HEK293 (cell line): ENCODE results near the gene MMRN2.
A peak's percentile ranks its signal among the peaks of the same experiment; 100 is the strongest.
"Not testable (repeated sequence)": the region's sequence is repeated elsewhere in the genome, so short reads cannot be mapped to it uniquely, and the experiment has no call there.

Source experiments
- CTCF ChIA-PET: fragments of 350-600 bp; formaldehyde crosslinking; extraction: SDS; loops from one replicate; lab custom pipeline; 2021; ENCODE audit warnings: antibody characterized with exemption; lab: Yijun Ruan, JAX
- POLR2A ChIA-PET: fragments of 300-600 bp; formaldehyde crosslinking; extraction: SDS; loops from one replicate; lab custom pipeline; 2020; ENCODE audit warnings: antibody characterized with exemption, inconsistent platforms; lab: Yijun Ruan, JAX
- H3K27ac ChIP-seq: fragments of 200-500 bp; sonication (Bioruptor generic); 2 replicates; pipeline ENCODE4 v1.5.1; 2014; ENCODE audit warnings: low read depth, low read length, control low read depth, inconsistent platforms; ENCODE audit errors: extremely low read depth
- H3K36me3 ChIP-seq, 2 experiments: fragments of 200-500 bp in 1 of 2; sonication (Bioruptor generic) in 1 of 2; 1 replicate in 1 of 2; 2 replicates in 1 of 2; pipeline ENCODE4 v1.5.1; 2014 to 2017; ENCODE audit warnings: inconsistent platforms in 2 of 2, low read length in 2 of 2; ENCODE audit not compliant: control insufficient read depth in 2 of 2, insufficient read depth in 1 of 2
- H3K4me1 ChIP-seq: fragments of 200-500 bp; sonication (Bioruptor generic); 2 replicates; pipeline ENCODE4 v1.5.1; 2014; ENCODE audit warnings: mild to moderate bottlenecking, low read length, inconsistent platforms; ENCODE audit not compliant: control insufficient read depth, insufficient read depth
- H3K4me3 ChIP-seq: 2 replicates; pipeline ENCODE4 v1.5.1; 2011; ENCODE audit warnings: low read depth, mild to moderate bottlenecking, control low read depth, low read length, moderate library complexity
- H3K9me3 ChIP-seq: fragments of 200-500 bp; sonication (Bioruptor generic); 2 replicates; pipeline ENCODE4 v1.5.1; 2014; ENCODE audit warnings: low read depth, low read length, inconsistent platforms; ENCODE audit not compliant: control insufficient read depth, insufficient read depth
- ATF2 ChIP-seq: fragments of 450-650 bp; formaldehyde crosslinking; IDR thresholded peaks from 2 replicates; pipeline ENCODE4 v1.5.1; 2016; ENCODE audit warnings: missing biosample characterization, missing genetic modification characterization, low read depth
- KLF1 ChIP-seq: fragments of 450-650 bp; formaldehyde crosslinking; IDR thresholded peaks from 2 replicates; pipeline ENCODE4 v1.5.1; 2016; ENCODE audit warnings: missing biosample characterization, missing genetic modification characterization
- KLF8 ChIP-seq: fragments of 450-650 bp; formaldehyde crosslinking; IDR thresholded peaks from 2 replicates; pipeline ENCODE4 v1.5.1; 2016; ENCODE audit warnings: missing biosample characterization, missing genetic modification characterization
- KLF9 ChIP-seq: fragments of 450-650 bp; formaldehyde crosslinking; IDR thresholded peaks from 2 replicates; pipeline ENCODE4 v1.5.1; 2016; ENCODE audit warnings: missing biosample characterization, missing genetic modification characterization, low read depth
- MZF1 ChIP-seq: fragments of 450-650 bp; formaldehyde crosslinking; IDR thresholded peaks from 2 replicates; pipeline ENCODE4 v1.5.1; 2017; ENCODE audit warnings: missing biosample characterization, missing genetic modification characterization, borderline replicate concordance
- PRDM10 ChIP-seq: fragments of 450-650 bp; formaldehyde crosslinking; IDR thresholded peaks from 2 replicates; pipeline ENCODE4 v1.5.1; 2016; ENCODE audit warnings: missing biosample characterization, missing genetic modification characterization
- SCRT1 ChIP-seq: fragments of 450-650 bp; formaldehyde crosslinking; IDR thresholded peaks from 2 replicates; pipeline ENCODE4 v1.5.1; 2016; ENCODE audit warnings: missing biosample characterization, missing genetic modification characterization, borderline replicate concordance
- SCRT2 ChIP-seq: fragments of 450-650 bp; formaldehyde crosslinking; IDR thresholded peaks from 2 replicates; pipeline ENCODE4 v1.5.1; 2016; ENCODE audit warnings: missing biosample characterization, missing genetic modification characterization
- ZBTB17 ChIP-seq: fragments of 450-650 bp; formaldehyde crosslinking; IDR thresholded peaks from 2 replicates; pipeline ENCODE4 v1.5.1; 2016; ENCODE audit warnings: missing biosample characterization, missing genetic modification characterization
- ZNF223 ChIP-seq: fragments of 450-650 bp; formaldehyde crosslinking; IDR thresholded peaks from 2 replicates; pipeline ENCODE4 v1.5.1; 2016; ENCODE audit warnings: missing biosample characterization, missing genetic modification characterization
- ZNF335 ChIP-seq: fragments of 450-650 bp; formaldehyde crosslinking; conservative IDR thresholded peaks from 2 replicates; pipeline ENCODE4 v1.5.1; 2016; ENCODE audit warnings: missing biosample characterization, missing genetic modification characterization
- ZNF341 ChIP-seq: fragments of 450-650 bp; formaldehyde crosslinking; IDR thresholded peaks from 2 replicates; pipeline ENCODE4; 2016; ENCODE audit warnings: low read depth, missing biosample characterization, missing genetic modification characterization
- ZNF398 ChIP-seq: fragments of 450-650 bp; formaldehyde crosslinking; IDR thresholded peaks from 2 replicates; pipeline ENCODE4 v1.5.1; 2017; ENCODE audit warnings: missing biosample characterization, missing genetic modification characterization
- ZNF404 ChIP-seq: fragments of 450-650 bp; formaldehyde crosslinking; IDR thresholded peaks from 2 replicates; pipeline ENCODE4 v1.5.1; 2017; ENCODE audit warnings: missing biosample characterization, missing genetic modification characterization
- ZNF664 ChIP-seq: fragments of 450-650 bp; formaldehyde crosslinking; IDR thresholded peaks from 2 replicates; pipeline ENCODE4 v1.5.1; 2016; ENCODE audit warnings: missing biosample characterization, missing genetic modification characterization
- ZNF837 ChIP-seq: fragments of 450-650 bp; formaldehyde crosslinking; IDR thresholded peaks from 2 replicates; pipeline ENCODE4 v1.5.1; 2016; ENCODE audit warnings: missing biosample characterization, missing genetic modification characterization
- TF ChIP-seq, protein P1 (sequence below): fragments of 450-650 bp; formaldehyde crosslinking; conservative IDR thresholded peaks from 2 replicates; pipeline ENCODE4 v1.5.1; 2016; ENCODE audit warnings: low read depth, missing biosample characterization, missing genetic modification characterization

The MMRN2 gene

DNA sequence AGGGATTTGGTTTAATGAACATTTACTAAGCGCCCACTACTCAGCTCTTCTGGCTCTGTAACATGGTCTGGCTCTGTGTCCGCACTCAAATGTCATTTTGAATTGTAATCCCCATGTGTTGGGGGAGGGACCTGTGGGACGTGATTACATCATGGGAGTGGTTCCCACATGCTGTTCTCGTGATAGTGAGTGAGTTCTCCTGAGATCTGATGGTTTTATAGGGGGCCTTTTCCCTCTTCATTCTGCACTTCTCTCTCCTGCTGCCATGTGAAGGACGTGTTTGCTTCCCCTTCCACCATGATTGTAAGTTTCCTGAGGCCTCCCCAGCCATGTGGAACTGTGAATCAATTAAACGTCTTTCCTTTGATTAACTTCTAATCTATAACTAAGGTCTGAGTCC is 23.6 kb upstream of the MMRN2 start:
- H3K36me3 ChIP-seq, H3K4me3 ChIP-seq, CTCF ChIA-PET, POLR2A ChIA-PET: not testable (repeated sequence)
- TF ChIP-seq, protein P1, sequence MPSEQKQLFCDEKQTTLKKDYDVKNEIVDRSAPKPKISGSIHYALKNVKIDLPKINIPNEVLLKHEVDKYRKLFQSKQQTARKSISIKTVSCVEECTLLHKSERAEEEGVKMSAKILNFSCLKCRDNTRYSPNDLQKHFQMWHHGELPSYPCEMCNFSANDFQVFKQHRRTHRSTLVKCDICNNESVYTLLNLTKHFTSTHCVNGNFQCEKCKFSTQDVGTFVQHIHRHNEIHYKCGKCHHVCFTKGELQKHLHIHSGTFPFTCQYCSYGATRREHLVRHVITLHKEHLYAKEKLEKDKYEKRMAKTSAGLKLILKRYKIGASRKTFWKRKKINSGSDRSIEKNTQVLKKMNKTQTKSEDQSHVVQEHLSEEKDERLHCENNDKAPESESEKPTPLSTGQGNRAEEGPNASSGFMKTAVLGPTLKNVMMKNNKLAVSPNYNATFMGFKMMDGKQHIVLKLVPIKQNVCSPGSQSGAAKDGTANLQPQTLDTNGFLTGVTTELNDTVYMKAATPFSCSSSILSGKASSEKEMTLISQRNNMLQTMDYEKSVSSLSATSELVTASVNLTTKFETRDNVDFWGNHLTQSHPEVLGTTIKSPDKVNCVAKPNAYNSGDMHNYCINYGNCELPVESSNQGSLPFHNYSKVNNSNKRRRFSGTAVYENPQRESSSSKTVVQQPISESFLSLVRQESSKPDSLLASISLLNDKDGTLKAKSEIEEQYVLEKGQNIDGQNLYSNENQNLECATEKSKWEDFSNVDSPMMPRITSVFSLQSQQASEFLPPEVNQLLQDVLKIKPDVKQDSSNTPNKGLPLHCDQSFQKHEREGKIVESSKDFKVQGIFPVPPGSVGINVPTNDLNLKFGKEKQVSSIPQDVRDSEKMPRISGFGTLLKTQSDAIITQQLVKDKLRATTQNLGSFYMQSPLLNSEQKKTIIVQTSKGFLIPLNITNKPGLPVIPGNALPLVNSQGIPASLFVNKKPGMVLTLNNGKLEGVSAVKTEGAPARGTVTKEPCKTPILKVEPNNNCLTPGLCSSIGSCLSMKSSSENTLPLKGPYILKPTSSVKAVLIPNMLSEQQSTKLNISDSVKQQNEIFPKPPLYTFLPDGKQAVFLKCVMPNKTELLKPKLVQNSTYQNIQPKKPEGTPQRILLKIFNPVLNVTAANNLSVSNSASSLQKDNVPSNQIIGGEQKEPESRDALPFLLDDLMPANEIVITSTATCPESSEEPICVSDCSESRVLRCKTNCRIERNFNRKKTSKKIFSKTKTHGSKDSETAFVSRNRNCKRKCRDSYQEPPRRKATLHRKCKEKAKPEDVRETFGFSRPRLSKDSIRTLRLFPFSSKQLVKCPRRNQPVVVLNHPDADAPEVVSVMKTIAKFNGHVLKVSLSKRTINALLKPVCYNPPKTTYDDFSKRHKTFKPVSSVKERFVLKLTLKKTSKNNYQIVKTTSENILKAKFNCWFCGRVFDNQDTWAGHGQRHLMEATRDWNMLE: peak; percentile 30; the same call in 1 of the 2 replicates
- TF ChIP-seq ATF2 (tag by site-specific recombination) (peak; percentile 77), ZBTB17 (tag by site-specific recombination) (peak; percentile 47; the same call in 1 of the 2 replicates), ZNF335 (tag by site-specific recombination) (0 out of 2 replicates have a peak, but pooled peaks have one; percentile 29), MZF1 (tag by site-specific recombination) (peak; percentile 88), ZNF664 (tag by site-specific recombination) (peak; percentile 39; the same call in 1 of the 2 replicates), SCRT2 (peak; percentile 91), SCRT1 (tag by site-specific recombination) (peak; percentile 67), KLF8 (tag by site-specific recombination) (peak; percentile 67)
- TF ChIP-seq, all 188 proteins: peak for 9; not testable (repeated sequence) for 179
- not testable (repeated sequence) for H3K27ac ChIP-seq, H3K4me1 ChIP-seq, H3K9me3 ChIP-seq

GRCh38 chr10:86979977-86980448 is 22.6 kb upstream of the MMRN2 start:
- Histone ChIP-seq H3K27ac (no peak overlapping the region), H3K9me3 (no peaks in the 10 kb centered on the region), H3K36me3 (no peaks in the 10 kb centered on the region), H3K4me3 (no peak overlapping the region), H3K4me1 (no peaks in the 10 kb centered on the region)
- peak; percentile 94 for TF ChIP-seq PRDM10 (tag by site-specific recombination)
- no peak for TF ChIP-seq ZNF398 (tag by site-specific recombination)
- TF ChIP-seq KLF1: peak; percentile 57; the same call in 1 of the 2 replicates
- TF ChIP-seq KLF9 (tag by site-specific recombination): no peak
- no peak for TF ChIP-seq ZNF223 (tag by site-specific recombination)
- TF ChIP-seq ZNF404: no peak
- TF ChIP-seq ZNF341 (tag by site-specific recombination): peak; percentile 55
- no peak for TF ChIP-seq ZNF837 (tag by site-specific recombination)
- POLR2A ChIA-PET: no interaction called here
- CTCF ChIA-PET: interaction anchor here (0.6 to 0.9 kb wide), 2 partner anchors 87 kb away, joined by 4 read pairs; no protein-coding TSS in a partner anchor
